DOHH2 (cell line): ENCODE results near the gene ESYT1.

Experiments used
- H3F3A ChIP-seq: fragments of 200-600 bp; sonication (generic), shearing (Covaris generic); 2 replicates; pipeline ENCODE4 v1.6.0; 2016; ENCODE audit warnings: antibody characterized with exemption, mild to moderate bottlenecking; ENCODE audit not compliant: control insufficient read depth, insufficient read depth
- H3K27ac ChIP-seq: fragments of 200-600 bp; sonication (generic); 2 replicates; pipeline ENCODE4 v1.5.1; 2014; ENCODE audit warnings: low read depth, mild to moderate bottlenecking, low read length, moderate library complexity
- H3K27me3 ChIP-seq: fragments of 200-600 bp; sonication (generic); 2 replicates; pipeline ENCODE4 v1.6.1; 2014; ENCODE audit warnings: mild to moderate bottlenecking, low read length, mixed read lengths; ENCODE audit not compliant: control insufficient read depth
- H3K36me3 ChIP-seq: fragments of 200-600 bp; sonication (generic); 2 replicates; pipeline ENCODE4 v1.6.1; 2014; ENCODE audit warnings: mild to moderate bottlenecking, low read length, moderate library complexity, mixed read lengths; ENCODE audit not compliant: control insufficient read depth
- H3K4me1 ChIP-seq: fragments of 200-600 bp; sonication (generic); 2 replicates; pipeline ENCODE4 v1.6.1; 2014; ENCODE audit warnings: mild to moderate bottlenecking, low read length, mixed read lengths; ENCODE audit not compliant: control insufficient read depth
- H3K4me2 ChIP-seq: fragments of 200-600 bp; sonication (generic); 2 replicates; pipeline ENCODE4 v1.6.0; 2014; ENCODE audit warnings: mild to moderate bottlenecking, low read length, moderate library complexity
- H3K4me3 ChIP-seq: fragments of 200-600 bp; sonication (generic); 2 replicates; pipeline ENCODE4 v1.5.1; 2014; ENCODE audit warnings: mild to moderate bottlenecking, low read length, mixed read lengths
- H3K79me2 ChIP-seq: fragments of 200-600 bp; sonication (generic); 2 replicates; pipeline ENCODE4 v1.6.1; 2014; ENCODE audit warnings: mild to moderate bottlenecking, low read length, mixed read lengths; ENCODE audit not compliant: control insufficient read depth
- H3K9me2 ChIP-seq: fragments of 200-600 bp; sonication (generic); replicated peaks from 2 replicates; pipeline ENCODE4 v1.6.1; 2014; ENCODE audit warnings: mild to moderate bottlenecking, low read length, mixed read lengths; ENCODE audit not compliant: control insufficient read depth
- H3K9me3 ChIP-seq: fragments of 200-600 bp; sonication (generic); 2 replicates; pipeline ENCODE4 v1.6.1; 2014; ENCODE audit warnings: antibody characterized with exemption, low read length, mixed read lengths; ENCODE audit not compliant: control insufficient read depth, insufficient read depth
- H4K20me1 ChIP-seq: fragments of 200-600 bp; sonication (generic); 2 replicates; pipeline ENCODE4 v1.6.0; 2014; ENCODE audit warnings: low read depth, mild to moderate bottlenecking, antibody characterized with exemption, low read length, moderate library complexity; ENCODE audit not compliant: control insufficient read depth, insufficient read depth
- EZH2phosphoT487 ChIP-seq: fragments of 200-600 bp; sonication (generic); IDR thresholded peaks from 2 replicates; pipeline ENCODE4 v1.6.1; 2017; ENCODE audit warnings: borderline replicate concordance, mild to moderate bottlenecking, antibody characterized with exemption, low read length, moderate library complexity, mixed read lengths
- TF ChIP-seq, protein P1 (sequence below): fragments of 200-600 bp; sonication (generic); IDR thresholded peaks from one replicate; pipeline ENCODE4 v1.5.1; 2014; ENCODE audit warnings: antibody characterized with exemption, mild to moderate bottlenecking, low read depth, low read length; ENCODE audit not compliant: poor library complexity, severe bottlenecking

ESYT1 gene

GRCh38 chr12:56153678-56154065 lies 25.6 kb downstream of the ESYT1 start:
- H3K36me3 ChIP-seq: peaks cover 31% of the 10 kb centered on the region
- H3F3A ChIP-seq: peaks cover 5% of the 10 kb centered on the region; the same call in 1 of the 2 replicates
- H3K9me3 ChIP-seq: no peaks in the 10 kb centered on the region
- H3K27ac ChIP-seq: no peak overlapping the region
- H3K79me2 ChIP-seq: peaks cover 40% of the 10 kb centered on the region
- no peaks in the 10 kb centered on the region for H3K9me2 ChIP-seq
- H3K27me3 ChIP-seq: no peaks in the 10 kb centered on the region
- H3K4me2 ChIP-seq: peak overlapping the region; percentile 98
- peaks cover 34% of the 10 kb centered on the region for H3K4me1 ChIP-seq
- H3K4me3 ChIP-seq: peak overlapping the region; percentile 94
- TF ChIP-seq, protein P1, sequence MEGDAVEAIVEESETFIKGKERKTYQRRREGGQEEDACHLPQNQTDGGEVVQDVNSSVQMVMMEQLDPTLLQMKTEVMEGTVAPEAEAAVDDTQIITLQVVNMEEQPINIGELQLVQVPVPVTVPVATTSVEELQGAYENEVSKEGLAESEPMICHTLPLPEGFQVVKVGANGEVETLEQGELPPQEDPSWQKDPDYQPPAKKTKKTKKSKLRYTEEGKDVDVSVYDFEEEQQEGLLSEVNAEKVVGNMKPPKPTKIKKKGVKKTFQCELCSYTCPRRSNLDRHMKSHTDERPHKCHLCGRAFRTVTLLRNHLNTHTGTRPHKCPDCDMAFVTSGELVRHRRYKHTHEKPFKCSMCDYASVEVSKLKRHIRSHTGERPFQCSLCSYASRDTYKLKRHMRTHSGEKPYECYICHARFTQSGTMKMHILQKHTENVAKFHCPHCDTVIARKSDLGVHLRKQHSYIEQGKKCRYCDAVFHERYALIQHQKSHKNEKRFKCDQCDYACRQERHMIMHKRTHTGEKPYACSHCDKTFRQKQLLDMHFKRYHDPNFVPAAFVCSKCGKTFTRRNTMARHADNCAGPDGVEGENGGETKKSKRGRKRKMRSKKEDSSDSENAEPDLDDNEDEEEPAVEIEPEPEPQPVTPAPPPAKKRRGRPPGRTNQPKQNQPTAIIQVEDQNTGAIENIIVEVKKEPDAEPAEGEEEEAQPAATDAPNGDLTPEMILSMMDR: no peak
- no peak for TF ChIP-seq EZH2phosphoT487
- peaks cover 2% of the 10 kb centered on the region; the same call in 1 of the 2 replicates for H4K20me1 ChIP-seq

DNA sequence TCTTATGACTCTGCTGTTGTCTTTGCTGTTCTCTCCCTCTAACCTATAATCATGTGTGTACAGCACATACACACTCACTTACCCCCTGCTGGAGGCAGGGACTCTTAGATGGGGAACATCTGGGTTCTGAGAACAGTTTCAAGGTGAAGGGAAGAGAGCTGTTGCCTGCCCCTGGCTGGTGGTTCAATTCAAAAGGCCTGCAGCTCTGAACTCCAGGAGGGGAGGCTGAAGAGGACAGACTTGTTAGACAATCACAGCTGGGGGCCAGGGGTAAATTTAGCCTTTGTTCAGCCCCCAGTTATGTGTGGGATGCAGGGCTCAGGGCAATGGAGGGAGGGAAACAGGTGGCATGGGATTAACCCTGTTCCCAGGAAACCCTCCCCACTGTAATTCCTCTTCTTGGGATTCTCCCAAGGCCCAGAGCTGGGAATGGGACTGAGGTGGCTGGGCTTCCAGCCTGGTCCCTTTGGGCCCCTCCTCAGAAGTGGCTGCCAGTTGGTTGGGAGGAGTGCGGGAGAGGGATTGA lies 26.2 kb downstream of the ESYT1 start:
- peaks cover 5% of the 10 kb centered on the region; the same call in 1 of the 2 replicates for H3F3A ChIP-seq
- H3K4me3 ChIP-seq: no peak overlapping the region
- no peaks in the 10 kb centered on the region for H3K9me3 ChIP-seq
- TF ChIP-seq, protein P1: no peak
- no peak for TF ChIP-seq EZH2phosphoT487
- no peaks in the 10 kb centered on the region for H3K27me3 ChIP-seq
- H3K27ac ChIP-seq: no peak overlapping the region
- peak overlapping the region; percentile 98; the same call in 1 of the 2 replicates for H3K4me2 ChIP-seq
- peaks cover 37% of the 10 kb centered on the region for H3K4me1 ChIP-seq
- peaks cover 8% of the 10 kb centered on the region for H4K20me1 ChIP-seq
- peaks cover 37% of the 10 kb centered on the region for H3K36me3 ChIP-seq
- H3K79me2 ChIP-seq: peaks cover 47% of the 10 kb centered on the region
- H3K9me2 ChIP-seq: no peaks in the 10 kb centered on the region

GRCh38 chr12:56154818-56155217 lies 26.8 kb downstream of the ESYT1 start:
- Histone ChIP-seq H3K9me3 (no peaks in the 10 kb centered on the region), H3K9me2 (no peaks in the 10 kb centered on the region), H3K27ac (no peak overlapping the region), H3K27me3 (no peaks in the 10 kb centered on the region), H3K36me3 (peaks cover 39% of the 10 kb centered on the region), H3K4me1 (peaks cover 42% of the 10 kb centered on the region), H3K79me2 (peaks cover 52% of the 10 kb centered on the region), H4K20me1 (peaks cover 13% of the 10 kb centered on the region), H3K4me2 (no peak overlapping the region), H3F3A (peaks cover 5% of the 10 kb centered on the region; the same call in 1 of the 2 replicates), H3K4me3 (no peak overlapping the region)
- TF ChIP-seq EZH2phosphoT487: no peak
- TF ChIP-seq, protein P1: no peak
